H1 (cell line): ENCODE results near the gene ATP9B. TPM values are rescaled to one million over a fixed set of nuclear protein-coding genes. Genes with fewer than 3 reads are reported as not detected.

Experiments
- CTCF ChIA-PET: fragments of 300-600 bp; sonication (Branson Sonifier 250); formaldehyde crosslinking; loops from one replicate; lab custom pipeline; 2021; ENCODE audit not compliant: partially characterized antibody; lab: Charles Lee
- POLR2A ChIA-PET: fragments of 300-600 bp; sonication (Branson Sonifier 250); formaldehyde crosslinking; loops from one replicate; lab custom pipeline; 2021; ENCODE audit warnings: inconsistent platforms; ENCODE audit not compliant: partially characterized antibody; lab: Charles Lee
- DNase-seq, 2 experiments: peaks; one replicate each; pipeline versions ENCODE4 v3.0.0 to v3.0.0-alpha.2; 2010 to 2022; ENCODE audit warnings: low spot score in 2 of 2, low read depth in 1 of 2, mixed read lengths in 1 of 2
- FAIRE-seq: peaks from 2 replicates; lab custom pipeline; 2011; peaks lifted over from hg19 to GRCh38; lab: Jason Lieb, UNC
- H2AFZ ChIP-seq: 2 replicates; pipeline ENCODE4 v1.8.1; 2012; ENCODE audit warnings: low read length, inconsistent platforms
- H2AK5ac ChIP-seq: 2 replicates; pipeline ENCODE4 v1.6.1; 2013; ENCODE audit warnings: low read depth, low read length
- H2BK120ac ChIP-seq: replicated peaks from 2 replicates; pipeline ENCODE3; 2013; ENCODE audit warnings: low read depth, low read length, inconsistent platforms
- H2BK12ac ChIP-seq: 2 replicates; pipeline ENCODE4 v1.6.1; 2013; ENCODE audit warnings: low read depth, low read length
- H2BK15ac ChIP-seq: 2 replicates; pipeline ENCODE4 v1.6.1; 2013; ENCODE audit warnings: low read length
- H2BK20ac ChIP-seq: 2 replicates; pipeline ENCODE4 v1.6.1; 2013; ENCODE audit warnings: low read length
- H2BK5ac ChIP-seq: 2 replicates; pipeline ENCODE4 v1.6.1; 2013; ENCODE audit warnings: low read depth, low read length
- H3K14ac ChIP-seq: 2 replicates; pipeline ENCODE4 v1.6.1; 2013; ENCODE audit warnings: inconsistent platforms; ENCODE audit not compliant: insufficient read length
- H3K18ac ChIP-seq: 2 replicates; pipeline ENCODE4 v1.6.1; 2013; ENCODE audit warnings: low read length; ENCODE audit errors: extremely low read depth
- H3K23ac ChIP-seq: 2 replicates; pipeline ENCODE4 v1.6.1; 2013; ENCODE audit warnings: inconsistent platforms; ENCODE audit not compliant: insufficient read length
- H3K23me2 ChIP-seq: 2 replicates; pipeline ENCODE4 v1.6.1; 2013; ENCODE audit warnings: low read depth, low read length
- H3K27ac ChIP-seq: 2 replicates; pipeline ENCODE4 v1.6.1; 2011; ENCODE audit warnings: low read depth, low read length, inconsistent platforms
- H3K27me3 ChIP-seq, 4 experiments: replicated peaks in 1 of 4; 1 replicate in 1 of 4; 2 replicates in 3 of 4; pipeline versions ENCODE4 v1.6.1 to v1.8.1; 2011 to 2013; ENCODE audit warnings: low read length in 3 of 4, mild to moderate bottlenecking in 3 of 4, inconsistent platforms in 2 of 4, mixed read lengths in 2 of 4, moderate library complexity in 1 of 4; ENCODE audit not compliant: control insufficient read depth in 3 of 4, insufficient read depth in 3 of 4; ENCODE audit errors: extremely low read depth in 1 of 4
- H3K36me3 ChIP-seq, 4 experiments: 2 replicates each; pipeline versions ENCODE4 v1.6.1 to v1.8.1; 2011 to 2013; ENCODE audit warnings: mild to moderate bottlenecking in 4 of 4, low read length in 3 of 4, moderate library complexity in 2 of 4, control low read depth in 1 of 4, inconsistent platforms in 1 of 4; ENCODE audit not compliant: insufficient read depth in 4 of 4, control insufficient read depth in 2 of 4
- H3K4ac ChIP-seq: replicated peaks from 2 replicates; pipeline ENCODE3; 2013; ENCODE audit warnings: low read length, low read depth, mixed read lengths, inconsistent platforms; ENCODE audit not compliant: insufficient read length
- H3K4me1 ChIP-seq, 4 experiments: replicated peaks in 1 of 4; 1 replicate in 1 of 4; 2 replicates in 3 of 4; pipeline versions ENCODE4 v1.6.1 to v1.8.1; 2011 to 2013; ENCODE audit warnings: low read length in 3 of 4, inconsistent platforms in 2 of 4, mixed read lengths in 1 of 4; ENCODE audit not compliant: insufficient read depth in 4 of 4, control insufficient read depth in 3 of 4
- H3K4me2 ChIP-seq, 2 experiments: 2 replicates each; pipeline versions ENCODE4 v1.6.1 to v1.8.1; 2011 to 2013; ENCODE audit warnings: low read depth in 2 of 2, low read length in 2 of 2, control low read depth in 1 of 2, inconsistent platforms in 1 of 2, mild to moderate bottlenecking in 1 of 2; ENCODE audit not compliant: insufficient read depth in 1 of 2
- H3K4me3 ChIP-seq, 4 experiments: fragments of 200-600, 300-600 bp in 1 of 4; sonication (generic), shearing (Covaris generic), sonication (Bioruptor Twin) in 1 of 4; 2 replicates each; pipeline versions ENCODE4 v1.5.1 to v1.8.1; 2011 to 2016; ENCODE audit warnings: low read length in 4 of 4, low read depth in 3 of 4, control low read depth in 2 of 4, inconsistent platforms in 2 of 4, mild to moderate bottlenecking in 2 of 4, mixed read lengths in 1 of 4, moderate library complexity in 1 of 4; ENCODE audit not compliant: insufficient read depth in 2 of 4; ENCODE audit errors: extremely low read depth in 1 of 4
- H3K56ac ChIP-seq: replicated peaks from 2 replicates; pipeline ENCODE3; 2013; ENCODE audit warnings: low read depth, mild to moderate bottlenecking, mixed read lengths, low read length, inconsistent platforms; ENCODE audit not compliant: insufficient read length
- H3K79me1 ChIP-seq: 2 replicates; pipeline ENCODE4 v1.6.1; 2013; ENCODE audit warnings: low read depth, low read length, control low read depth
- H3K79me2 ChIP-seq, 2 experiments: 2 replicates each; pipeline versions ENCODE4 v1.6.1 to v1.8.1; 2012 to 2013; ENCODE audit warnings: low read length in 2 of 2, mild to moderate bottlenecking in 2 of 2, inconsistent platforms in 1 of 2; ENCODE audit not compliant: insufficient read depth in 2 of 2, control insufficient read depth in 1 of 2
- H3K9ac ChIP-seq, 4 experiments: replicated peaks in 1 of 4; 1 replicate in 1 of 4; 2 replicates in 3 of 4; pipeline versions ENCODE4 v1.6.1 to v1.8.1; 2011 to 2013; ENCODE audit warnings: low read depth in 3 of 4, low read length in 3 of 4, control low read depth in 2 of 4, mild to moderate bottlenecking in 2 of 4, moderate library complexity in 2 of 4, inconsistent platforms in 1 of 4; ENCODE audit errors: extremely low read depth in 1 of 4
- H3K9me3 ChIP-seq, 2 experiments: 2 replicates each; pipeline versions ENCODE4 v1.6.1 to v1.8.1; 2012 to 2013; ENCODE audit warnings: mild to moderate bottlenecking in 2 of 2, moderate library complexity in 2 of 2, control low read depth in 1 of 2, inconsistent platforms in 1 of 2, low read depth in 1 of 2, low read length in 1 of 2, mixed read lengths in 1 of 2; ENCODE audit not compliant: insufficient read depth in 2 of 2
- H4K20me1 ChIP-seq, 2 experiments: replicated peaks in 1 of 2; 2 replicates each; pipeline versions ENCODE3 to v1.8.1; 2011 to 2013; ENCODE audit warnings: inconsistent platforms in 2 of 2, low read length in 2 of 2, mild to moderate bottlenecking in 1 of 2; ENCODE audit not compliant: insufficient read depth in 2 of 2, control insufficient read depth in 1 of 2
- H4K5ac ChIP-seq: 2 replicates; pipeline ENCODE4 v1.6.1; 2013; ENCODE audit warnings: low read length, low read depth, mixed read lengths, inconsistent platforms; ENCODE audit not compliant: insufficient read length
- H4K8ac ChIP-seq: 2 replicates; pipeline ENCODE4 v1.8.0; 2013; ENCODE audit warnings: mild to moderate bottlenecking, moderate library complexity, low read length, inconsistent platforms; ENCODE audit not compliant: insufficient read depth; ENCODE audit errors: extremely low read depth
- H4K91ac ChIP-seq: replicated peaks from 2 replicates; pipeline ENCODE3; 2013; ENCODE audit warnings: low read length, mixed read lengths, inconsistent platforms; ENCODE audit not compliant: insufficient read length
- BACH1 ChIP-seq: IDR thresholded peaks from 2 replicates; pipeline ENCODE4 v1.6.1; 2012; ENCODE audit warnings: low read length, improper control_type of control experiment
- BCL11A ChIP-seq, 2 experiments: IDR thresholded peaks; one replicate each; pipeline ENCODE4 v1.6.1; 2011; ENCODE audit warnings: low read depth in 2 of 2, low read length in 2 of 2, mild to moderate bottlenecking in 2 of 2
- CEBPB ChIP-seq: IDR thresholded peaks from 2 replicates; pipeline ENCODE4 v1.6.1; 2012; ENCODE audit warnings: low read depth, low read length
- FOSL1 ChIP-seq: IDR thresholded peaks from 2 replicates; pipeline ENCODE4 v1.6.1; 2011; ENCODE audit warnings: mild to moderate bottlenecking, low read depth, low read length, moderate library complexity; ENCODE audit not compliant: insufficient read depth
- GTF2F1 ChIP-seq: IDR thresholded peaks from 2 replicates; pipeline ENCODE4 v1.6.1; 2012; ENCODE audit warnings: low read depth, low read length, improper control_type of control experiment, borderline replicate concordance
- HDAC6 ChIP-seq: IDR thresholded peaks from one replicate; pipeline ENCODE4 v1.7.1; 2012; ENCODE audit warnings: low read depth, mild to moderate bottlenecking, inconsistent platforms, low read length, moderate library complexity
- NANOG ChIP-seq: IDR thresholded peaks from 2 replicates; pipeline ENCODE4 v1.6.1; 2011; ENCODE audit warnings: low read length, low read depth, mild to moderate bottlenecking, inconsistent platforms; ENCODE audit not compliant: insufficient read depth, poor library complexity, severe bottlenecking
- NRF1 ChIP-seq: IDR thresholded peaks from 2 replicates; pipeline ENCODE4 v1.6.1; 2011; ENCODE audit warnings: mild to moderate bottlenecking, low read depth, low read length, improper control_type of control experiment
- POLR2A ChIP-seq, 2 experiments: IDR thresholded peaks; 1 replicate in 1 of 2; 2 replicates in 1 of 2; pipeline ENCODE4 v1.6.1; 2011; ENCODE audit warnings: low read depth in 2 of 2, low read length in 2 of 2, mild to moderate bottlenecking in 2 of 2; ENCODE audit errors: control extremely low read depth in 1 of 2
- RBBP5 ChIP-seq: IDR thresholded peaks from 2 replicates; pipeline ENCODE4 v1.7.1; 2012; ENCODE audit warnings: low read depth, mild to moderate bottlenecking, inconsistent platforms, low read length, moderate library complexity, borderline replicate concordance
- RNF2 ChIP-seq: fragments of 200-900, 300-1000 bp; sonication (generic); IDR thresholded peaks from 2 replicates; pipeline ENCODE4 v1.7.1; 2016; ENCODE audit warnings: borderline replicate concordance, low read depth, mild to moderate bottlenecking, antibody characterized with exemption, low read length; ENCODE audit not compliant: poor library complexity, severe bottlenecking; ENCODE audit errors: missing control alignments
- SAP30 ChIP-seq: fragments of 300-600 bp; sonication (generic); IDR thresholded peaks from 2 replicates; pipeline ENCODE4 v1.7.1; 2012; ENCODE audit warnings: low read length, moderate library complexity, mild to moderate bottlenecking, inconsistent platforms; ENCODE audit not compliant: insufficient read depth, insufficient replicate concordance
- SP1 ChIP-seq: IDR thresholded peaks from 2 replicates; pipeline ENCODE4 v1.6.1; 2011; ENCODE audit warnings: low read depth, low read length
- TAF7 ChIP-seq: optimal IDR thresholded peaks from 2 replicates; pipeline ENCODE3; 2011; ENCODE audit warnings: low read depth, mild to moderate bottlenecking, inconsistent platforms, low read length, moderate library complexity, borderline replicate concordance
- ZNF274 ChIP-seq: IDR thresholded peaks from 2 replicates; pipeline ENCODE4 v1.7.0; 2012; ENCODE audit warnings: low read length, borderline replicate concordance; ENCODE audit errors: extremely low read depth
- WGBS, 2 experiments: shearing (Covaris generic) in 1 of 2; methylation state at CpG; one replicate each; pipeline versions ENCODE4 v1.1.6 to v1.1.7; 2013 to 2015; ENCODE audit warnings: low lambda C conversion rate in 2 of 2, mixed read lengths in 2 of 2, inconsistent platforms in 1 of 2, low coverage in 1 of 2, missing lambda C conversion rate in 1 of 2; ENCODE audit not compliant: insufficient replicate concordance in 2 of 2, insufficient coverage in 1 of 2, insufficient read length in 1 of 2; ENCODE audit errors: extremely low coverage in 1 of 2, missing lambda C conversion rate in 1 of 2; 5-methylcytosine and 5-hydroxymethylcytosine counted together
- polyA plus RNA-seq, 7 experiments: library from polyadenylated mRNA; depleted of rRNA in 3 of 7; stranded (reverse) in 5 of 7; unstranded in 2 of 7; fragments of >200 nt in 5 of 7; fragments of 200-250 nt in 2 of 7; gene quantifications; 1 replicate in 5 of 7; 2 replicates in 1 of 7; 4 replicates in 1 of 7; pipeline versions ENCODE4 v1.2.1 to v1.2.3, GENCODE V29; 2011 to 2013; ENCODE audit warnings: missing spikeins in 2 of 7, mixed read lengths in 2 of 7
- total RNA-seq: library from RNA; stranded (reverse); fragmentation: NEBNext Ultra II Directional; extraction: Animal tissue kit (Norgen Biotek cat#: 25700); gene quantifications from 2 replicates; pipeline ENCODE4 v1.2.1, GENCODE V29; 2021

The ATP9B gene
- total and polyA plus RNA-seq, 2 of the 8 experiments (the other 6 are each of a cell fraction or from before 2014, with no cell fraction given), result 15.1 to 21.7 TPM

DNA sequence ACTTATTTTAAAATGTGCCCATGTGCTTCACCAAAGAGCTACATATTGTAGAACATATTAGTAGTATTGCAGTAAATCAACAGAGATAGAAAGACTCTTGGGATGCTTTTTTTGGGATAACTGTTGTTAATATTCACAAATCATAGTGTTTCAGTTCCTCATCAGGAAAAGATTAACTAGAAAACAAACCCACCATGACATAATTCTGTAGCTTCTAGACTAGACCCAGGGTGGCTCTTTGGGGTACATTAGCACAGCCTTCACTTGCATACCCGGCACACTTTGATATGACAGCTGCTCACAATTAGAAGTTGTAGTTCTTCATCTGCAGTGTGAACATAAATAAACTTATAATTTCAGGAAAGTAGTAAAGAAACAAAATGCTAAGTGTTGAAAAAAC is 154.2 kb downstream of the ATP9B start:
- Histone ChIP-seq H2BK20ac (no peak overlapping the region), H3K9ac (no peak overlapping the region), H3K23me2 (no peaks in the 10 kb centered on the region; the same call in 1 of the 2 replicates), H2BK15ac (no peak overlapping the region), H2BK5ac (no peak overlapping the region), H4K91ac (no peak overlapping the region), H3K14ac (no peak overlapping the region), H3K36me3 (no peaks in the 10 kb centered on the region), H4K20me1 (peaks cover 0 to 4% of the 10 kb centered on the region in 2 experiments), H3K4me1 (no peaks in the 10 kb centered on the region), H3K23ac (no peak overlapping the region), H2BK12ac (no peak overlapping the region), H3K4me2 (no peak overlapping the region), H3K79me1 (no peaks in the 10 kb centered on the region; the same call in 1 of the 2 replicates), H3K79me2 (no peaks in the 10 kb centered on the region), H3K56ac (no peak overlapping the region), H3K27me3 (no peaks in the 10 kb centered on the region), H3K27ac (no peak overlapping the region), H2AFZ (no peak overlapping the region), H4K5ac (no peak overlapping the region), H3K18ac (no peak overlapping the region), H3K4me3 (no peak overlapping the region), H4K8ac (no peak overlapping the region), H2AK5ac (no peak overlapping the region), H3K9me3 (no peaks in the 10 kb centered on the region), H2BK120ac (no peak overlapping the region), H3K4ac (no peak overlapping the region)
- CTCF ChIA-PET, result interaction anchor here (1.5 kb wide), 1 partner anchor 8 kb away, joined by 4 read pairs; no protein-coding TSS in a partner anchor
- FAIRE-seq, result no peak
- WGBS, 2 experiments, result 87% methylated on average over 1 of the region's 1 CpG; no CpG with 5 or more reads in 1 of the 2 experiments
- POLR2A ChIA-PET, result no interaction called here
- no peak for DNase-seq
- TF ChIP-seq ZNF274, result no peak
- no peak for TF ChIP-seq CEBPB
- TF ChIP-seq RNF2, result no peak
- TF ChIP-seq SP1, result no peak
- no peak for TF ChIP-seq NRF1
- no peak for TF ChIP-seq BACH1
- TF ChIP-seq RBBP5, result no peak
- no peak for TF ChIP-seq SAP30
- TF ChIP-seq FOSL1, result no peak
- no peak for TF ChIP-seq POLR2A (IDR thresholded peaks at IDR 0.05; ENCODE audit: control extremely low read depth in 1 of 2, low read depth in 2 of 2, low read length in 2 of 2)
- no peak for TF ChIP-seq TAF7
- no peak for TF ChIP-seq HDAC6
- TF ChIP-seq GTF2F1, result no peak
- TF ChIP-seq BCL11A (IDR thresholded peaks at IDR 0.05; ENCODE audit: low read depth in 2 of 2, low read length in 2 of 2), result no peak
- no peak for TF ChIP-seq NANOG
